Measurements from ENCODE around the gene IRGQ.

GRCh38 chr19:43545276-43545675 is 50.7 kb downstream of the IRGQ start:
- TF ChIP-seq CTCF (IDR thresholded peaks at IDR 0.05; ENCODE audit: low read depth, low read length) = no peak
- no peak for TF ChIP-seq POLR2A (IDR thresholded peaks at IDR 0.05; ENCODE audit: extremely low read depth, insufficient read length)
- no peak for TF ChIP-seq MYC (IDR thresholded peaks at IDR 0.05; ENCODE audit: low read depth, low read length)
- TF ChIP-seq, protein P1, sequence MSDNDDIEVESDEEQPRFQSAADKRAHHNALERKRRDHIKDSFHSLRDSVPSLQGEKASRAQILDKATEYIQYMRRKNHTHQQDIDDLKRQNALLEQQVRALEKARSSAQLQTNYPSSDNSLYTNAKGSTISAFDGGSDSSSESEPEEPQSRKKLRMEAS (IDR thresholded peaks at IDR 0.05; ENCODE audit: low read depth, low read length) = no peak
